Cardiac fibroblast (primary cell): ENCODE results near the gene TMEM181.
"Not testable (repeated sequence)": the region's sequence is repeated elsewhere in the genome, so short reads cannot be mapped to it uniquely, and the experiment has no call there.

Experiments used
- DNase-seq, 2 donors: peaks; one replicate each; pipeline versions ENCODE4 v3.0.0 to v3.0.0-alpha.2; 2010; ENCODE audit warnings: low read depth in 2 of 2
- H3K4me3 ChIP-seq, 2 donors: replicated peaks in 1 of 2; 1 replicate in 1 of 2; 2 replicates in 1 of 2; pipeline ENCODE4 v1.5.1; 2011; ENCODE audit warnings: low read depth in 2 of 2, low read length in 2 of 2, mild to moderate bottlenecking in 2 of 2, moderate library complexity in 1 of 2
- CTCF ChIP-seq: IDR thresholded peaks from one replicate; pipeline ENCODE4 v1.5.1; 2011; ENCODE audit warnings: low read depth, mild to moderate bottlenecking, low read length, inconsistent platforms

The TMEM181 gene

GRCh38 chr6:158629367-158630221, 69.7 kb downstream of the TMEM181 start:
- no peak for DNase-seq
- no peak overlapping the region for H3K4me3 ChIP-seq
- TF ChIP-seq CTCF = no peak

GRCh38 chr6:158630938-158631616, 71.2 kb downstream of the TMEM181 start:
- peak overlapping the region in 1 of 2 donors; percentile 9 for H3K4me3 ChIP-seq
- DNase-seq = peak; percentile 61 to 84

GRCh38 chr6:158631678-158632537, 72.0 kb downstream of the TMEM181 start:
- H3K4me3 ChIP-seq = peak overlapping the region in 1 of 2 donors; percentile 9
- DNase-seq = peak; percentile 88 to 90
- no peak for TF ChIP-seq CTCF

More at GRCh38 chr6:158630938-158631616, 71.2 kb downstream of the TMEM181 start:
- no peak for TF ChIP-seq CTCF

GRCh38 chr6:158632538-158633119, 72.7 kb downstream of the TMEM181 start:
- not testable (repeated sequence) for H3K4me3 ChIP-seq, DNase-seq

GRCh38 chr6:158633127-158633526, 73.2 kb downstream of the TMEM181 start:
- TF ChIP-seq CTCF = no peak
- H3K4me3 ChIP-seq = no peak overlapping the region
- DNase-seq = no peak

- no peak for TF ChIP-seq CTCF
- no peak for DNase-seq
- no peak overlapping the region for H3K4me3 ChIP-seq
Measured at GRCh38 chr6:158634695-158635426, 75.0 kb downstream of the TMEM181 start.
